ENCODE measurements around the gene HACD3. TPM values are rescaled to one million over a fixed set of nuclear protein-coding genes. Genes with fewer than 3 reads are reported as not detected.

The HACD3 gene
- total and polyA plus RNA-seq, 2 experiments from 2014 or later = 127 to 171 TPM

DNA sequence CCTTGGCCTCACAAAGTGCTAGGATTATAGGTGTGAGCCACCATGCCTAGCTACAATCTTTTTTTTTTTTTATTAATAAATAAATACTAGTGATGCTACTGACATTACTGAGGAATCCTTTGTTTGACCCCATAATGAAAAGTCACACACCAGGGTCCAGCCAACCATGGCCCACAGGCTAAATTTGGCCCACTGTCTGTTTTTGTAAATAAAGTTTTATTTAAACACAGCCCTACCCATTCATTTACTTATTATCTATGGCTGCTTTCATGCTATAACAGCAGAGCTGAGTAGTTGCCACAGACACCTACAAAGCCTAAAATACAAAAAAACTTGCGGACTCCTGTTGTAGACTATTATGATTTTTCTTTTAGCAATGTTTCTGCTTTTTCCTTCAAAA lies 73.3 kb downstream of the HACD3 start:
- H3K27ac ChIP-seq = no peak overlapping the region
- no peak for DNase-seq (ENCODE audit: low spot score)
- H3K27me3 ChIP-seq = no peaks in the 10 kb centered on the region
- 97% methylated on average over 1 of the region's 1 CpG for WGBS (ENCODE audit: low lambda C conversion rate, missing lambda C conversion rate)
- H3K9me3 ChIP-seq (ENCODE audit: low read depth) = no peaks in the 10 kb centered on the region
- H3K36me3 ChIP-seq (replicated peaks; ENCODE audit: insufficient read depth, low read depth) = no peaks in the 10 kb centered on the region
- no peaks in the 10 kb centered on the region for H3K4me1 ChIP-seq (ENCODE audit: insufficient read depth)
- no peaks in the 10 kb centered on the region for H4K20me1 ChIP-seq (ENCODE audit: insufficient read depth, poor library complexity, severe bottlenecking)
- no peak overlapping the region for H3K4me2 ChIP-seq
- H3K79me2 ChIP-seq = peaks cover 39% of the 10 kb centered on the region
- no peak overlapping the region for H3K4me3 ChIP-seq
- no peak for TF ChIP-seq EZH2phosphoT487 (IDR thresholded peaks at IDR 0.05; ENCODE audit: low read depth, severe bottlenecking, unreplicated experiment)
- TF ChIP-seq, protein P1, sequence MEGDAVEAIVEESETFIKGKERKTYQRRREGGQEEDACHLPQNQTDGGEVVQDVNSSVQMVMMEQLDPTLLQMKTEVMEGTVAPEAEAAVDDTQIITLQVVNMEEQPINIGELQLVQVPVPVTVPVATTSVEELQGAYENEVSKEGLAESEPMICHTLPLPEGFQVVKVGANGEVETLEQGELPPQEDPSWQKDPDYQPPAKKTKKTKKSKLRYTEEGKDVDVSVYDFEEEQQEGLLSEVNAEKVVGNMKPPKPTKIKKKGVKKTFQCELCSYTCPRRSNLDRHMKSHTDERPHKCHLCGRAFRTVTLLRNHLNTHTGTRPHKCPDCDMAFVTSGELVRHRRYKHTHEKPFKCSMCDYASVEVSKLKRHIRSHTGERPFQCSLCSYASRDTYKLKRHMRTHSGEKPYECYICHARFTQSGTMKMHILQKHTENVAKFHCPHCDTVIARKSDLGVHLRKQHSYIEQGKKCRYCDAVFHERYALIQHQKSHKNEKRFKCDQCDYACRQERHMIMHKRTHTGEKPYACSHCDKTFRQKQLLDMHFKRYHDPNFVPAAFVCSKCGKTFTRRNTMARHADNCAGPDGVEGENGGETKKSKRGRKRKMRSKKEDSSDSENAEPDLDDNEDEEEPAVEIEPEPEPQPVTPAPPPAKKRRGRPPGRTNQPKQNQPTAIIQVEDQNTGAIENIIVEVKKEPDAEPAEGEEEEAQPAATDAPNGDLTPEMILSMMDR (IDR thresholded peaks at IDR 0.05; ENCODE audit: poor library complexity) = no peak
- TF ChIP-seq EZH2 (IDR thresholded peaks at IDR 0.05; ENCODE audit: borderline replicate concordance) = no peak
- no peaks in the 10 kb centered on the region for H3K9me2 ChIP-seq (replicated peaks; ENCODE audit: insufficient read depth)
- H2AFZ ChIP-seq = no peak overlapping the region

DNA sequence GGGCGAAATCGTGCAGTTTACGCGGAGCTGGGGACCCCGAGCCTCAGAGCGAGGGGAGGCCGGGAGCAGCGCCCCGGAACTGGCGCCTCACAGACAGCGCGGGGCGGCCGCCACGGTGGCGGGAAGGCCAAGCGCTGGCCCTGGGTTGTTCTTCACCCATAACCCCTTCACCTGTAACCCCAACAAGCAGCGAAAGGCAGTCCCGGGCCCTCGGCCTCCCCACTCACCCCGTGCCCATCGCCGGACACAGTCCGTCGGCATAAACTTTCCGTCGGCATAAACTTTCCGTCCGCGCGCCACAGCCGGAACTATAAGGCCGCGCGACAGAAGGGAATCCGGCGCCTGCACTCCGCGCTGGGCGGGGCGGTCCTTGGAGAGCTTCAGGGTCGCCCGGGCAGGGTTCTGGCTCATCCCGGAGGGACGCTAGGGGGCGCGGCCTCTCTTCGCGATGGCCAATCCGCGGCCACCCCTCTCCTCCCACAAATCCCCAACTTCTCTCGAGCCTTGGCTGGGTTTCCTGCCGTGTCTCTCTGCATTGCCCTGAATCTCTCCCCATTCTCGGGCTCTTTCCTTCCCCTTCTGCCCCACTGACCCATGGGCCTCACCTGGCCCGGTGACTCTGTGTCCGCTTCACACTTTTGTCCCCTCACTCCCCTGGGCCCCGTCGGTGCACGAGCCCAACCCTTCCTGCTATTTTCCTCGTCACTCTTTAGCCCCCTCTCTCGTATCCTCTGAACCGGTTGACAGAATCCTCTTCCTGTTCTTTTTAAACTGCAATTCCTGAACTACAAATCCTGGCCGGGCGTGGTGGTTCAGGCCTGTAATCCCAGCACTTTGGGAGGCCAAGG lies 80.8 kb downstream of the HACD3 start, which contains the start of gene INTS14:
TSS of gene INTS14 (minus strand) at position 261 of the 848 bp plus-strand sequence. CDS start 3,751 bp downstream, outside the sequence.
- peak; percentile 99 for DNase-seq (ENCODE audit: low spot score)
- peak within 1 kb of the TSS; percentile 98 for H3K27ac ChIP-seq
- no peaks in the 10 kb centered on the region for H3K27me3 ChIP-seq
- H2AFZ ChIP-seq = peak within 1 kb of the TSS; percentile 96
- peaks cover 55% of the 10 kb centered on the region for H3K79me2 ChIP-seq
- H3K36me3 ChIP-seq (replicated peaks; ENCODE audit: insufficient read depth, low read depth) = no peaks in the 10 kb centered on the region
- H4K20me1 ChIP-seq (ENCODE audit: insufficient read depth, poor library complexity, severe bottlenecking) = no peaks in the 10 kb centered on the region
- no peaks in the 10 kb centered on the region for H3K9me3 ChIP-seq (ENCODE audit: low read depth)
- peak within 1 kb of the TSS; percentile 48 for H3K4me3 ChIP-seq
- peak within 1 kb of the TSS; percentile 82 for H3K4me2 ChIP-seq
- under 1% methylated on average over 64 of the region's 64 CpGs for WGBS (ENCODE audit: low lambda C conversion rate, missing lambda C conversion rate)
- peaks cover 19% of the 10 kb centered on the region for H3K4me1 ChIP-seq (ENCODE audit: insufficient read depth)
- no peak for TF ChIP-seq EZH2phosphoT487 (IDR thresholded peaks at IDR 0.05; ENCODE audit: low read depth, severe bottlenecking, unreplicated experiment)
- TF ChIP-seq, protein P1 (IDR thresholded peaks at IDR 0.05; ENCODE audit: poor library complexity) = peak; percentile 71
- H3K9me2 ChIP-seq (replicated peaks; ENCODE audit: insufficient read depth) = no peaks in the 10 kb centered on the region

DNA sequence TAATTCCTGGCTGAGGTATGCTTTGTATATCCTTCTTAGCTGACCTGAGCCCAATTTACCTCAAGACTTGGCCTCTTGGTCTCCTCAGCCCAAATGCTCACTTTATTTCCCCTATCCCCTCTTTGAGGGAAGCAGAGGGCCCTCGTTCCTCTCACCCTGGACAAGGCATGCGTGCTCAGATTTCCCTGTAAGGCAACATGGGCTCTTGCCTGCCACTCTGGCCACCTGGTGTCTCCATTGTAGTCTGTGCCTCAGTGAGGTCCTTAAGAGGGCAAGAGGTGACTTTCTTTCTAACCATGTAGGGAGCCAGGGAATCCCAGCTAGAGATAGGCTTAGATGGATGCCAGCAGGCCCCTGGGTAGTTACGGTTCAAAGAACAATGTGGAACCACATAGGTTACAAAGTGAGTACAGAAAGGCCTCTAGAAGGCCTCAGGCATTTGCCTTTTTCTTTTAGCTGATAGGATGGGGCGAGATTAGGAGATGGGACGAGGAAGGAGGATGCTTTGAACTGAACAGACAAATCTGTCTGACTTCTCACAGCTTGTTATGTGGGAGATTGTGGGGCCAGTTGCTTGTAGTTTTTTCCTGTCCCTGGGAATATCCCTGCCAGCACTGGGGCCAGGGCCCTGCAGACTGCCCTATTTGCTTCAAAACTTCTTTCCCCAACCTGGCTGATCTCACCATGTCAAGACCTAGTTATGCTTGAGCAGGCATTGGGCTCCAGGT lies 81.8 kb downstream of the HACD3 start:
- no peak for TF ChIP-seq EZH2 (IDR thresholded peaks at IDR 0.05; ENCODE audit: borderline replicate concordance)
- TF ChIP-seq, protein P1 (IDR thresholded peaks at IDR 0.05; ENCODE audit: poor library complexity) = no peak
- no peak for TF ChIP-seq EZH2phosphoT487 (IDR thresholded peaks at IDR 0.05; ENCODE audit: low read depth, severe bottlenecking, unreplicated experiment)
- Histone ChIP-seq H3K4me3 (peak overlapping the region; percentile 48), H3K9me3 (ENCODE audit: low read depth) (no peaks in the 10 kb centered on the region), H3K4me2 (peak overlapping the region; percentile 80), H3K4me1 (ENCODE audit: insufficient read depth) (peaks cover 19% of the 10 kb centered on the region), H4K20me1 (ENCODE audit: insufficient read depth, poor library complexity, severe bottlenecking) (no peaks in the 10 kb centered on the region), H3K27ac (peak overlapping the region; percentile 98), H3K9me2 (replicated peaks; ENCODE audit: insufficient read depth) (no peaks in the 10 kb centered on the region), H2AFZ (peak overlapping the region; percentile 90), H3K27me3 (no peaks in the 10 kb centered on the region), H3K79me2 (peaks cover 47% of the 10 kb centered on the region), H3K36me3 (replicated peaks; ENCODE audit: insufficient read depth, low read depth) (no peaks in the 10 kb centered on the region)
- 80% methylated on average over 5 of the region's 5 CpGs for WGBS (ENCODE audit: low lambda C conversion rate, missing lambda C conversion rate)
- DNase-seq (ENCODE audit: low spot score) = no peak
